ENCODE measurements around the gene AGMAT.

The AGMAT gene

GRCh38 chr1:15559189-15559810 is 25.6 kb downstream of the AGMAT start:
- no peak for DNase-seq (ENCODE audit: low spot score)

- DNase-seq (ENCODE audit: low spot score) = no peak
These were observed 26.3 kb downstream of the AGMAT start for GRCh38 chr1:15558516-15558915.

- no peak for DNase-seq (ENCODE audit: low spot score)
These were observed 27.3 kb downstream of the AGMAT start for GRCh38 chr1:15557594-15557993.

GRCh38 chr1:15557008-15557407 is 27.8 kb downstream of the AGMAT start:
- DNase-seq (ENCODE audit: low spot score) = no peak

GRCh38 chr1:15550573-15550972 is 34.3 kb downstream of the AGMAT start:
- no peak for DNase-seq (ENCODE audit: low spot score)

- DNase-seq (ENCODE audit: low spot score) = no peak
These were observed 38.2 kb downstream of the AGMAT start for GRCh38 chr1:15546641-15547040.

- no peak for DNase-seq (ENCODE audit: low spot score)
These were observed 41.0 kb downstream of the AGMAT start for GRCh38 chr1:15543589-15544568.

GRCh38 chr1:15543251-15543588 is 41.6 kb downstream of the AGMAT start:
- no peak for DNase-seq (ENCODE audit: low spot score)

GRCh38 chr1:15542388-15543250 is 42.2 kb downstream of the AGMAT start:
- no peak for DNase-seq (ENCODE audit: low spot score)

GRCh38 chr1:15541231-15541792 is 43.5 kb downstream of the AGMAT start:
- no peak for DNase-seq (ENCODE audit: low spot score)

- no peak for DNase-seq (ENCODE audit: low spot score)
These were observed 44.7 kb downstream of the AGMAT start for GRCh38 chr1:15540186-15540585.

GRCh38 chr1:15538771-15539170 is 46.1 kb downstream of the AGMAT start:
- DNase-seq (ENCODE audit: low spot score) = no peak

- DNase-seq (ENCODE audit: low spot score) = no peak
These were observed 53.2 kb downstream of the AGMAT start for GRCh38 chr1:15531682-15532081.

GRCh38 chr1:15531003-15531402 is 53.8 kb downstream of the AGMAT start:
- DNase-seq (ENCODE audit: low spot score) = no peak

GRCh38 chr1:15526490-15527339 is 58.1 kb downstream of the AGMAT start, which contains the start of gene DNAJC16:
Gene DNAJC16, plus strand, starts transcription at chr1:15526848. Its CDS starts 2,258 bp downstream, at chr1:15529106.
- DNase-seq (ENCODE audit: low spot score) = peak; percentile 100

- DNase-seq (ENCODE audit: low spot score) = no peak
These were observed 58.8 kb downstream of the AGMAT start for GRCh38 chr1:15526021-15526489.

GRCh38 chr1:15525050-15526020 is 59.5 kb downstream of the AGMAT start:
- no peak for DNase-seq (ENCODE audit: low spot score)

- DNase-seq (ENCODE audit: low spot score) = peak; percentile 96
These were observed 60.4 kb downstream of the AGMAT start for GRCh38 chr1:15524283-15525049.

- DNase-seq (ENCODE audit: low spot score) = no peak
These were observed 60.9 kb downstream of the AGMAT start, which contains the start of gene CASP9 for GRCh38 chr1:15524021-15524282. Gene CASP9, minus strand, starts transcription at chr1:15524215. Its CDS starts 15 bp downstream, at chr1:15524200.
